ENCODE measurements around the gene RTRAF. TPM values are rescaled to one million over a fixed set of nuclear protein-coding genes. Genes with fewer than 3 reads are reported as not detected.

The RTRAF gene
- total and polyA plus RNA-seq, 9 of the 15 experiments (the other 6 are each of a cell fraction or from before 2014, with no cell fraction given) = 126 to 204 (median 155) TPM

GRCh38 chr14:52023518-52023917 is 34.2 kb downstream of the RTRAF start:
- H3K9me1 ChIP-seq (ENCODE audit: control insufficient read depth, insufficient read depth, low read length) = no peaks in the 10 kb centered on the region
- POLR2A ChIA-PET = no interaction called here
- no TSS peak for BruUV-seq (replicated peaks)
- H3K4me3 ChIP-seq = no peak overlapping the region
- no peaks in the 10 kb centered on the region for H3K36me3 ChIP-seq (ENCODE audit: control insufficient read depth, insufficient read depth, low read length)
- H2AFZ ChIP-seq (ENCODE audit: low read depth, low read length) = no peak overlapping the region
- intact Hi-C loops (cut with micrococcal nuclease) (no loop called here), in situ Hi-C loops (cut with MboI) (no loop called here)
- no peaks in the 10 kb centered on the region for H4K20me1 ChIP-seq (replicated peaks; ENCODE audit: control insufficient read depth, insufficient read depth, low read length)
- no peak overlapping the region for H3K27ac ChIP-seq (ENCODE audit: extremely low read depth, low read depth, low read length)
- ATAC-seq = no peak
- no peaks in the 10 kb centered on the region for H3K79me2 ChIP-seq (ENCODE audit: control insufficient read depth, insufficient read depth, low read length)
- no peak for TF ChIP-seq ZNF780A (CRISPR knock-in tag; IDR thresholded peaks at IDR 0.05)
- no peak overlapping the region for H3K9ac ChIP-seq (ENCODE audit: insufficient read depth in 1 of 2, low read depth in 2 of 2, low read length in 2 of 2)
- no peak for DNase-seq (ENCODE audit: extremely low read depth in 1 of 4, low spot score in 3 of 4)
- no peak for FAIRE-seq
- no peak overlapping the region for H3K4me2 ChIP-seq (ENCODE audit: insufficient read depth, low read length)
- 0% methylated on average over 1 of the region's 1 CpG for WGBS (ENCODE audit: insufficient coverage, low coverage, missing lambda C conversion rate)
- peaks cover 0 to 5% of the 10 kb centered on the region in 2 experiments; a peak in 1 of 5 replicates for H3K27me3 ChIP-seq (ENCODE audit: control insufficient read depth in 2 of 2, insufficient read depth in 2 of 2, low read length in 2 of 2)
- no peaks in the 10 kb centered on the region for H3K9me3 ChIP-seq (replicated peaks; ENCODE audit: control insufficient read depth, insufficient read depth, low read depth, low read length)
- CTCF ChIA-PET (ENCODE audit: low intra/inter-chr PET ratio) = no interaction called here
- H3K4me1 ChIP-seq (replicated peaks in 1 of 2; ENCODE audit: control insufficient read depth in 2 of 2, insufficient read depth in 2 of 2, low read length in 2 of 2) = peaks cover 0 to 12% of the 10 kb centered on the region in 2 experiments; a peak in 3 of 5 replicates

GRCh38 chr14:52025310-52025709 is 36.0 kb downstream of the RTRAF start:
- peaks cover 0 to 12% of the 10 kb centered on the region in 2 experiments; a peak in 3 of 5 replicates for H3K4me1 ChIP-seq (replicated peaks in 1 of 2; ENCODE audit: control insufficient read depth in 2 of 2, insufficient read depth in 2 of 2, low read length in 2 of 2)
- no peaks in the 10 kb centered on the region for H3K36me3 ChIP-seq (ENCODE audit: control insufficient read depth, insufficient read depth, low read length)
- intact Hi-C loops (cut with micrococcal nuclease) = no loop called here
- H3K9me1 ChIP-seq (ENCODE audit: control insufficient read depth, insufficient read depth, low read length) = no peaks in the 10 kb centered on the region
- BruUV-seq (replicated peaks) = no TSS peak
- POLR2A ChIA-PET = no interaction called here
- no peak overlapping the region for H2AFZ ChIP-seq (ENCODE audit: low read depth, low read length)
- no peak overlapping the region for H3K4me3 ChIP-seq
- no peaks in the 10 kb centered on the region for H3K79me2 ChIP-seq (ENCODE audit: control insufficient read depth, insufficient read depth, low read length)
- no peak for FAIRE-seq
- no peak overlapping the region for H3K9ac ChIP-seq (ENCODE audit: insufficient read depth in 1 of 2, low read depth in 2 of 2, low read length in 2 of 2)
- TF ChIP-seq ZNF124 (CRISPR knock-in tag; IDR thresholded peaks at IDR 0.05) (no peak), LEF1 (IDR thresholded peaks at IDR 0.05) (no peak), ZNF76 (CRISPR knock-in tag; IDR thresholded peaks at IDR 0.05; ENCODE audit: borderline replicate concordance) (no peak)
- no peak overlapping the region for H3K4me2 ChIP-seq (ENCODE audit: insufficient read depth, low read length)
- no peaks in the 10 kb centered on the region for H4K20me1 ChIP-seq (replicated peaks; ENCODE audit: control insufficient read depth, insufficient read depth, low read length)
- H3K9me3 ChIP-seq (replicated peaks; ENCODE audit: control insufficient read depth, insufficient read depth, low read depth, low read length) = no peaks in the 10 kb centered on the region
- DNase-seq (ENCODE audit: extremely low read depth in 1 of 4, low spot score in 3 of 4) = no peak
- in situ Hi-C loops (cut with MboI) = no loop called here
- CTCF ChIA-PET (ENCODE audit: low intra/inter-chr PET ratio) = no interaction called here
- no peak for ATAC-seq
- H3K27me3 ChIP-seq (ENCODE audit: control insufficient read depth in 2 of 2, insufficient read depth in 2 of 2, low read length in 2 of 2) = peaks cover 0 to 5% of the 10 kb centered on the region in 2 experiments; a peak in 1 of 5 replicates
- no peak overlapping the region for H3K27ac ChIP-seq (ENCODE audit: extremely low read depth, low read depth, low read length)

Measured in K562 (cell line).